CD4-positive, alpha-beta T cell treated with Interleukin-2 at 100 ng/mL for 4 hours (primary cell): ENCODE results near the gene PWP2.
"Not testable (repeated sequence)": the region's sequence is repeated elsewhere in the genome, so short reads cannot be mapped to it uniquely, and the experiment has no call there.

Source experiments
- DNase-seq: peaks from one replicate; pipeline ENCODE4 v3.0.0-alpha.2; 2020; ENCODE audit warnings: low spot score

PWP2 gene

DNA sequence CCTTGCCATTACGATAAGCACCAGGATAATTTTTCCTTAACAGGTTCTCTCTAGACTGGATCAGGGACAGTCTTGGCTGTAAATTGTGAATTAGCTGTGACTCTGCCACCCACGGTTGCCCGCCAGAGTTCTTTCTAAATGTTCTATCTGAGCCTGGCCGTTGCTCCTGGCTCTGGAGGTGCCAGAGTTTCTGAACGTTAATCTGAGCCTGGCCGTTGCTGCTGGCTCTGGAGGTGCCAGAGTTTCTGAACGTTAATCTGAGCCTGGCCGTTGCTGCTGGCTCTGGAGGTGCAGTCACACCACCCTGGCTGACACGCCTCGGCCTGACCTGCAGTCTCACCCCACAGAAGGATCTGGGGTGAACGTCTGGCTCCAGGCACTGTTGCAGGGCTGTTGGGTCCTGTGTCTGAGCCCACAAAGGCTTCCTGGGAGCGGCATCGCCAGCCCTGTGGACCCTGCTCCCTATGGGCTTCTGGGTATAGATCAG lies 56.0 kb downstream of the PWP2 start:
- DNase-seq = not testable (repeated sequence)

DNA sequence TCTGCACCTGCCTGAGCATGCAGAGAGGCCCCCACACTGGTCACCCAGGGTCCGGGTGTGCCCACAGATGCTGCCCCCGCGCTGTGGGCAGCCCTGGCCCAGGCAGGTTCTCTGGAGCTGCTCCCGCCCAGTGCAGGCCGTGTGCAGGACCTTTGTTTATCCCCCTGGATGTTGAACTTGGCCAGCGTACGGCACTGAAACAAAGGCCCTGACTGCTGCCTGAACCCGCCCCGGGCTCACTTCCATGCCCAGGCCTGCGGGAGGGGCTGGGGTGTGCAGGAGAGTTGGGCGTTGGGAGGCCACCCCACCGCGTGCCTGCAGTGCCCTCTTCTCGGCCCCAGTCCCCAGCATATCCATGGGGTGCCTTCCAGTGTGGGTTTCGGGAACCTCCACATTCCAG lies 58.7 kb downstream of the PWP2 start:
- DNase-seq = not testable (repeated sequence)

DNA sequence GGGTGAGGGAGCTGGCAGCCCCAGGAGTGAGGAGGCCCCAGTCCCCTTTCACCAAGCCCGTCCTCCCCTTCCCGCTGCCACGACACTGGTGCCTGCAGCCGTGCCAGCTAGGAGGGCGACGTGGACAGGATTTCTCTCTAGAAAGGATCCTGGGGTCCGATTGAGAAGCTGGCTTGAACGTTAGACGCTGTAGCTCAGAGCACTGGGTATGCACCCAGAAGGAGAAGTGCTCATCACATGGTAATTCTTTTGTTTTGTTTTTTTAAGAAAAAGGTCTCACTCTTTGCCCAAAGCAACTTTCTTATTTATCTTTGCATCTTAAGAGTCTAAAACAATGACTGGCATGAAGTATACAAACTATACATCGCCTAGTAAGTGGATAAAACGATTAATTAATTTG lies 60.3 kb downstream of the PWP2 start:
- DNase-seq = not testable (repeated sequence)

GRCh38 chr21:44170326-44170725 lies 63.1 kb downstream of the PWP2 start:
- DNase-seq = not testable (repeated sequence)

DNA sequence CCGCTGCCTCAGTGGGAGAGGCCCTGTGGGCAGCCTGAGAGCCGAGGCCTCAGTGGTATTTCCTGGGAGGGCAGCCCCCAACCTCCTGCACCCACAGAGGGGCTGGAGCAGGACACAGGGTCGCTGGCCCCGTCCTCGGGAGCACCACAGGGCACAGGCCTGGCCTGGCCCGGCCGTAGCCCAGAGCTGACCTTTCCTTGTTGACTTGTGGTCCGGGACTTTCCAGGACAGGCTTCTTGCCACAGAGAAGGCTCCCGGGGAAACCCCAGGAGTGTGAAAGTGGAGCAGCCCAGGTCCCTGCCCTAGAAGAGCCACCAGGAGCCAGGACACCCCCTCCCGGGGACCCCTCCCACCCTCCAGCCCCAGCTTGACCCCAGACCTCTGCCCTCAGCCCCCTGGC lies 63.7 kb downstream of the PWP2 start:
- not testable (repeated sequence) for DNase-seq

DNA sequence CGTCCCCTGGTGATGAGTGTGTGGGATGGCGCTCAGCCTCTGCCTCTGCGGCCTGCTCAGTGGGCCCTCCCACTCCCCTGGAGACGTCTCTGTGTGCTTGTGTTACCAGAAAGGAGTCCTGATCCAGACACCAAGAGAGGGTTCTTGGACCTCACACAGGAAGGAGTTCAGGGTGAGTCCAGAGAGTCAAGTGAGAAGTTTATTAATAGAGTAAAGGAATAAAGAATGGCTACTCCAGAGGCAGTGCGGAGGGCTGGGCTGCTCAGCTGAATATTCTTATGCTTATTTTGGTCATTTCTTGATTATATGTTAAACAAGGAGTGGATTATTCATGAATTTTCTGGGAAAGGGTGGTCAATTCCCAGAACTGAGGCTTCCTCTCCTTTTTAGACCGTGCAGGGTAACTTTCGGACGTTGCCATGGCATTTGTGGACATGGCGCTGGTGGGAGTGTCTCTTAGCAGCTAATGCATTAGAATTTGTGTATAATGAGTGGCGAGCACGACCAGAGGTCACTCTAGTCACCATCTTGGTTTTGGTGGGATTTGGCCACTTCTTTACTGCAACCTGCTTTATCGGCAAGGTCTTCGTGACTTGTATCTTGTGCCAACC lies 64.9 kb downstream of the PWP2 start:
- not testable (repeated sequence) for DNase-seq

- DNase-seq = not testable (repeated sequence)
These were observed 65.5 kb downstream of the PWP2 start for GRCh38 chr21:44172741-44173140.

DNA sequence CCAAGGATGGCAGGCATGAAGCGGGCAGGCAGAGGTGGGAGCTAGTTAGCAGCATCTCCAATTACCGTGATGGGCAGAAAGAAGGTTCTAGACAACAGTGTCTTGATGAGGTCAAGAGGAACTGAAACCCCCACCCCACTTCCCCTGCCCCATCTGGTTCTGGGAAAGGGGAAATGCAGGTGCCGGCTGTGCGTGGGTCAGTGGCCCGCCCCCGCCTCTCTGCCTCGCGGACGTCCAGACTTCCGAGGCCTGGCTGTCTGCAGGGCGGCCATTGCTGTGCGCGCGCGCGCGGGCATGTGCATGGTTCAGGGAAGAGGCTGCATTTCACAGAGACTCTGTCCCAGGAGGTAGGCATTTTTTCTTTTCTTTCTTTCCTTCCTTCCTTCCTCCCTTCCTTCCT lies 68.0 kb downstream of the PWP2 start:
- not testable (repeated sequence) for DNase-seq

DNA sequence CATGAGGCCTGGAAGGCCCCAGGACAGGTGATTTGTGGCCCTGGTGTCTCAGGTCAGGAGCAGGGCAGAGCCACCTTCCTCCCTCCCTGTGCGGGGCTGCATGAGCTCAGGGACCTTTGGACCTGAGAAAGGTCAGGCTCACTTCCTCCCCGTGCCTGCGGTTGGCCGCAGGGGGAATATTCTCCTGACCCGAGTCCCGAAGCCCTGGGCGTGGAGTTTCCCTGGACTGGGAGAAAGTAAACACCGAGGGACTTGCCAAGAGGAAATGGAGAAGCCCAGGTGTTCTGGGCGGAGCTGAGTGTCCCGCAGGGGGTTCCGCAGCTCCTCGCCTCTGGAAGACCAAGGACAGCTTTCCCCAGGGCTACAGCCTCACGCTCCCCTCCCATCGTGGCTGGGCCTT lies 68.9 kb downstream of the PWP2 start:
- not testable (repeated sequence) for DNase-seq
